ENCODE measurements around the gene CEACAM4.
A peak's percentile ranks its signal among the peaks of the same experiment; 100 is the strongest.
"Not testable (repeated sequence)": the region's sequence is repeated elsewhere in the genome, so short reads cannot be mapped to it uniquely, and the experiment has no call there.

Gene CEACAM4

DNA sequence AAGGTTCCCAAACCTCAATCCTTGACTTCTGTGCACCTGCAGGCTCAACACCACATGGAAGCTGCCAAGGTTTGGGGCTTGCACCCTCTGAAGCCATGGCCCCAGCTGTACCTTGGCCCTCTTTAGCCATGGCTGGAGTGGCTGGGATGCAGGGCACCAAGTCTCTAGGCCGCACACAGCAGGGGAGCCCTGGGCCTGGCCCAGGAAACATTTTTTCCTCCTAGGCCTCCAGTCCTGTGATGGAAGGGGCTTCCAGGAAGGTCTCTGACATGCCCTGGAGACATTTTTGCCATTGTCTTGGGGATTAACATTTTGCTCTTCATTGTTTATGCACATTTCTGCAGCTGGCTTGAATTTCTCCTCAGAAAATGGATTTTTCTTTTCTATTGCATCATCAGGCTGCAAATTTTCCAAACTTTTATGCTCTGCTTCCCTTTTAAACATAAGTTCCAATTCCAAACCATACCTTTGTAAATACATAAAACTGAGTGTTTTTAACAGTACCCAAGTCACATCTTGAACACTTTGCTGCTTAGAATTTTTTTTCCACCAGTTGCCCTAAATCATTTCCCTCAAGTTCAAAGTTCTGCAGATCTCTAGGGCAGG is 44.2 kb downstream of the CEACAM4 start:
- not testable (repeated sequence) for DNase-seq

DNA sequence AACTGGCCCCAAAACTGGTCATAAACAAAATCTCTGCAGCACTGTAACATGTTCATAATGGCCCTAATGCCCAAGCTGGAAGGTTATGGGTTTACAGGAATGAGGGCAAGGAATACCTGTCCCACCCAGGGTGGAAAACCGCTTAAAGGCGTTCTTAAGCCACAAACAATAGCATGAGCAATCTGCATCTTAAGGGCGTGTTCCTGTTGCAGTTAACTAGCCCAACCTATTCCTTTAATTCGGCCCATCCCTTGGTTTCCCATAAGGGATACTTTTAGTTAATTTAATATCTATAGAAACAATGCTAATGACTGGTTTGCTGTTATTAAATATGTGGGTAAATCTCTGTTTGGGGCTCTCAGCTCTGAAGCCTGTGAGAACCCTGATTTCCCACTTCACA is 45.8 kb downstream of the CEACAM4 start:
- DNase-seq: not testable (repeated sequence)

DNA sequence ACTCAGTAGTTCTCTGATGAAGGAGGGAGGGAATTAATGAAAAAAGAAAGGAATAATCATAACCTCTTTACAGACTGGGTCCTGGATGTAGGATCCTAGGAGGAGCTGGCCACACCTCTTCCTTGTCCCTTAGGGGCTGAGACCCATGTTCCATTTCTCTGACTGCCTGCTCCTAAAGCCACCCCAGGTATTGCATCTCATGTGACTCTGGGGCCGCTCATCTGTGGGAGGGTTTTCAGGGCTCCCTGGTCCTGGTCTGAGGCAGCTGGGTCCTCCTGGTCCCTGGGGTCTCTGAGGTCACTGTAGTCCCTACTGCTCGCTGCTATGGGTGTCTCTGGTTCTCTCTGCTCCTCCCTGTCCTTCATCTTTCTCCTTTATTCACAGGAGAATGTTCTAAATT is 48.0 kb downstream of the CEACAM4 start:
- DNase-seq: no peak

DNA sequence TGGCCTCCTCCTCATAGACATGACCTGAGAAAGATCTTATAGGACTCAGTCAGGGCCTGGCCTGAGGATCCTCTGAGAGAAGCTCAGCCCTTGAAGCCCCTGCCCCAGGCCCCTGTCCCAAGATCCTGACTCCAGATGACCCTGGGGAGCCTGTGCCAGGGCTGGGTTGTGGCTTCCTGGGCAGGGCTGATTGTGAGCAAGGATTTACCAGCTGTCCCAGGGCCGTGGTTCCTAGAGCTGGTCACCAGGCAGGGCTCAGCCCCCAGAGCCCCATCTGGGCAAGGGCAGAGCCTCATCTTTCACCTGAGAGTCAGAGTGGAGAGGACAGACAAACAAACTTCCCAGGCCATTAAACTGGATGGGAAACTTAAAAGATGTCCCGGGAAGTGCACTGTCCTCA is 49.0 kb downstream of the CEACAM4 start:
- no peak for DNase-seq

DNA sequence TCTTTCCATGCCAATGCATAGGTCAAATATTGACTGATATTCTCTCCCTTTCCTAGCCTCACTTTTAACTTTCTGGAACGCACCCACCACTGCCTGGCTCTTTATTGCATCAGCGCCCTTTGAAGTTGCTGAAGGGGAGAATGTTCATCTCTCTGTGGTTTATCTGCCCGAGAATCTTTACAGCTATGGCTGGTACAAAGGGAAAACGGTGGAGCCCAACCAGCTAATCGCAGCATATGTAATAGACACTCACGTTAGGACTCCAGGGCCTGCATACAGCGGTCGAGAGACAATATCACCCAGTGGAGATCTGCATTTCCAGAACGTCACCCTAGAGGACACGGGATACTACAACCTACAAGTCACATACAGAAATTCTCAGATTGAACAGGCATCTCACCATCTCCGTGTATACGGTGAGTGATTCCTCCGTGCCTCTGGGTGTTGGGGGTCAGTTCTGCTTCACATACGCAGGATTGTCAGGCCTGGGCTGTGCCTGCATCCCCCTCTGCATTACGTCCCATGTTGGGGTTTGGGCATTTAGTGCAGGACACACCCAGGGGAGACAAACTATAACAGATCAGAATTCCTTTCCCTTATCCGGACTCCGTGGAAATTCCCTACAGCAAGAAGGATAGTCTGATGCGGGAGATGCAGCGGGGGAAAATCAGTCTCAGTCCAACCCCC is 49.6 kb downstream of the CEACAM4 start:
- DNase-seq: no peak

DNA sequence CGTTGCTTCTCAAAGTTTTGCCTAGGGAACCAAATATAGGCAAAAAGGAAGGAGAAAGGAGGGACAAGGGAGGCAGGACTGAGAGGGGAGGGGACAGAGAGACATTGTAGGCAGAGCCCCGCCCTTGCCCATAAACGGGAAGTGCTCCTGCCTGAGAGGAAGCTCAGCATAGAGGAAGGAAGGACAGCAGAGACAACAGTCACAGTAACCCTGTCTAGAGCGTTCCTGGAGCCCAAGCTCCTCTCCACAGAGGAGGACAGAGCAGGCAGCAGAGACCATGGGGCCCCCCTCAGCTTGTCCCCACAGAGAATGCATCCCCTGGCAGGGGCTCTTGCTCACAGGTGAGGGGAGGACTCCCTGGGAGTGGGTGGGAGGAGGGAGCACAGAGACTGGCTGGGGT is 50.9 kb downstream of the CEACAM4 start, which contains the start of gene CEACAM21:
CEACAM21 (plus strand) TSS at position 169 of the 400 bp plus-strand sequence; CDS start at position 278, 109 bp downstream.
- peak; percentile 25 for DNase-seq

DNA sequence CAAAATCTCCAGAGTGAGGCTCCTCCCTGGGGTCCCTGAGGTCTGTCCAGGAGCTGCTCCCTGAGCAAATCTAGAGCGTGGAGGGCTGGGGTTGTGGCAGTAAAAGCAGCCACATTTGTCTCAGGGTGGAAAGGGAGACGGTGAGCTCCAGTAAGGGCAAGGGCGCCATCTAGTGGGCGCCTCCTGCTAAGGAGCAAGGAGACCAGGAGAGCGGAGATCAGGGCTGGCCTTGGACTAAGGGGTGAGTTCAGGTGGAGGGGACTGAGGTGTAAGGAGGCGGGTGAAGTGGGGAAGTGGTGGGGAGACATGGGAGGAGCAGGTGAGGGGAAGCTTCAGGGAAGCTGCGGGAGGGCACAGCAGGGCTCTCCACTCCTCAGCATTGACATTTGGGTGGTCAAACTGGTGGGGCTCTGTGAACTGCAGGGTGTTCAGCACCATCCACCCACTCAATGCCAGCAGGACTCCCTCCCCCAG is 56.2 kb downstream of the CEACAM4 start:
- peak; percentile 88 for DNase-seq

DNA sequence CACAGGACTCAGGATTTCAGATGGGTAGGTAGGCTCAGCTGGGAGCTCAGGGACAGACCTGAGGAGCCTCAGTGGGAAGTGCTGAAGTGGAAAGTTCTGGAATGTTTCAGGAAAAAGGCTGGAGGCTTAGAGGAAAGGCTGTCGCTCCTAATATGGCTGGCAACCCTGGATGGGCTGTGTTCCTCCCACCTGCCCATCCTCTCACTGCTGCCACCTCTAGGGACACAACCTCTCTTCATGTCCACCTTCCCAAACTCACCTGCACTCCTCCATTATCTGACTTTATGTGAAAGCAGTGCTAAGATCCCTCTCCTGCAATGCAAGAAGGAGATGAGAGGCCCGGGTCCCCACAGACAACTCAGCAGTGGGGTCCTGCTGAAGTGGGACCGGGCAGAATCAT is 56.7 kb downstream of the CEACAM4 start:
- DNase-seq: peak; percentile 22

DNA sequence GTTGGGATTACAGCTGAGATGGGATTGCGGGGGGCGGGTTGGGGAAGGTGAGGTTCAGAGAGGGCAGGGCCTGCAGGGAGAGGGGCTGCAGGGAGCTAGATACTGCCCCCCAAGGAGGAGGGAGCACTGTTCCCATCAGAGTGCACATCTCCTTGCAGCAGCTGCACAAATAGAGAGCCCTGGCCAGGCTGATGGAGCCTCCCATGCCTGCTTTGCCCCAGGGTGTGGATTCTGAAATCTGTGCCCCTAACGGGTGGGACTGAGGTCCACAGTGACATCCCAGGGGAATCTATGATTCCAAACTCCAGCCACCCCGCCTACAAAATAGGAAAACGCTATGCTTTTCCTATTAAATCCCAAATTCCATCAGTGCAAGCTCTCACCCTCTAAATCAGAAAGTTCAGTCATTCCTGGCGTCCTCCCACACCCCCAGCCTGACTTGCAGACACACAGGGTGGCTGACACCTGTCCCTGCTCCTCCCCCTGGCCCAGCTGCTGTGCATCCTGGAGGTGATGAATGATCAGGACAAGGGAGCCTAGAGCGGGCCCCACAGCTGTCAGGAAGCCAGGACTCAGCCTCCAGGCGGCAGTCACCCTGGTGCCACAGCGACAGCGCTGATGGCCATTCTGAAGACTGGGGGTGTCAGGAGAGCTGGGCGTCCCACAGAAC is 57.3 kb downstream of the CEACAM4 start:
- peak; percentile 71 for DNase-seq
